GM23338 (cell line): Measurements from ENCODE around the gene CHST15. TPM values are rescaled to one million over a fixed set of nuclear protein-coding genes. Genes with fewer than 3 reads are reported as not detected.

ENCODE experiments used
- ATAC-seq: fragments of 200-7000 bp; cut with Tn5 transposase; 3 replicates; pipeline ENCODE4 v1.9.1; 2020
- DNase-seq: peaks from one replicate; pipeline ENCODE4 v3.0.0-alpha.2; 2015; ENCODE audit warnings: low spot score
- H2AFZ ChIP-seq: fragments of 200-600 bp; sonication (generic); 2 replicates; pipeline ENCODE4 v1.8.0; 2016; ENCODE audit warnings: antibody characterized with exemption, mild to moderate bottlenecking, moderate library complexity
- H3F3A ChIP-seq: fragments of 200-600 bp; sonication (generic); replicated peaks from 2 replicates; pipeline ENCODE4 v1.8.0; 2017; ENCODE audit warnings: antibody characterized with exemption, mixed run types, low read depth
- H3K27ac ChIP-seq: fragments of 200-600 bp; sonication (generic); 2 replicates; pipeline ENCODE4 v1.6.1; 2016; ENCODE audit warnings: low read depth
- H3K27me3 ChIP-seq: fragments of 200-600 bp; sonication (generic); 2 replicates; pipeline ENCODE4 v1.8.0; 2016; ENCODE audit warnings: mild to moderate bottlenecking, mixed run types, moderate library complexity; ENCODE audit not compliant: insufficient read depth
- H3K36me3 ChIP-seq: fragments of 200-600 bp; sonication (generic); 2 replicates; pipeline ENCODE4 v1.8.0; 2016; ENCODE audit warnings: mild to moderate bottlenecking; ENCODE audit not compliant: insufficient read depth
- H3K4me1 ChIP-seq: fragments of 200-600 bp; sonication (generic); 2 replicates; pipeline ENCODE4 v1.8.0; 2016; ENCODE audit warnings: mild to moderate bottlenecking, moderate library complexity; ENCODE audit not compliant: insufficient read depth
- H3K4me2 ChIP-seq: fragments of 200-600 bp; sonication (generic); 2 replicates; pipeline ENCODE4 v1.7.1; 2017; ENCODE audit warnings: mixed run types
- H3K4me3 ChIP-seq: fragments of 200-600 bp; sonication (generic); 2 replicates; pipeline ENCODE4 v1.6.1; 2016; ENCODE audit warnings: mixed run types
- H3K79me2 ChIP-seq: fragments of 200-600 bp; sonication (generic); replicated peaks from 2 replicates; pipeline ENCODE4 v1.8.0; 2017; ENCODE audit warnings: mild to moderate bottlenecking; ENCODE audit not compliant: insufficient read depth
- H3K9me2 ChIP-seq: fragments of 200-600 bp; sonication (generic); 2 replicates; pipeline ENCODE4 v1.8.0; 2017; ENCODE audit not compliant: insufficient read depth
- H4K20me1 ChIP-seq: fragments of 200-600 bp; sonication (generic); replicated peaks from 2 replicates; pipeline ENCODE4 v1.8.0; 2017; ENCODE audit warnings: mild to moderate bottlenecking; ENCODE audit not compliant: insufficient read depth
- H3K27ac Mint-ChIP-seq: 2 replicates; pipeline ENCODE4 v1.8.0; 2020; ENCODE audit warnings: inconsistent platforms, mild to moderate bottlenecking, moderate library complexity, mixed read lengths
- H3K27me3 Mint-ChIP-seq: 3 replicates; pipeline ENCODE4 v1.8.0; 2022; ENCODE audit warnings: low read depth, mild to moderate bottlenecking, moderate library complexity, mixed read lengths, inconsistent platforms; ENCODE audit not compliant: insufficient read depth, poor library complexity
- H3K36me3 Mint-ChIP-seq: 3 replicates; pipeline ENCODE4 v1.8.0; 2021; ENCODE audit warnings: low read depth, mild to moderate bottlenecking, inconsistent platforms, moderate library complexity, mixed read lengths
- H3K4me1 Mint-ChIP-seq: 3 replicates; pipeline ENCODE4 v1.8.0; 2020; ENCODE audit warnings: mild to moderate bottlenecking, inconsistent platforms, mixed read lengths
- H3K4me3 Mint-ChIP-seq: 3 replicates; pipeline ENCODE4 v1.8.0; 2021; ENCODE audit warnings: moderate library complexity, mild to moderate bottlenecking, inconsistent platforms, mixed read lengths
- H3K9me3 Mint-ChIP-seq: 3 replicates; pipeline ENCODE4 v1.8.0; 2020; ENCODE audit warnings: moderate library complexity, mild to moderate bottlenecking, inconsistent platforms, mixed read lengths
- CREB1 ChIP-seq: fragments of 250-450 bp; sonication (Bioruptor Pico); IDR thresholded peaks from 2 replicates; pipeline ENCODE4 v1.5.0; 2020; ENCODE audit warnings: low read depth, mild to moderate bottlenecking, moderate library complexity
- EZH2 ChIP-seq: fragments of 200-600 bp; sonication (generic); IDR thresholded peaks from one replicate; pipeline ENCODE4 v1.8.0; 2017; ENCODE audit warnings: antibody characterized with exemption, mild to moderate bottlenecking, low read depth; ENCODE audit not compliant: unreplicated experiment
- EZH2phosphoT487 ChIP-seq: fragments of 200-600 bp; sonication (generic); IDR thresholded peaks from one replicate; pipeline ENCODE4 v1.8.1; 2018; ENCODE audit warnings: antibody characterized with exemption; ENCODE audit not compliant: unreplicated experiment
- JUNB ChIP-seq: IDR thresholded peaks from one replicate; pipeline ENCODE4 v1.6.1; 2016; ENCODE audit warnings: antibody characterized with exemption; ENCODE audit not compliant: unreplicated experiment
- NANOG ChIP-seq: IDR thresholded peaks from 2 replicates; pipeline ENCODE4 v1.6.1; 2016; ENCODE audit warnings: antibody characterized with exemption, borderline replicate concordance
- POLR2AphosphoS5 ChIP-seq: IDR thresholded peaks from 2 replicates; pipeline ENCODE4 v1.6.1; 2016; ENCODE audit warnings: antibody characterized with exemption, low read depth
- STAT1 ChIP-seq: IDR thresholded peaks from one replicate; pipeline ENCODE4 v1.6.1; 2016; ENCODE audit warnings: antibody characterized with exemption; ENCODE audit not compliant: unreplicated experiment
- ZNF114 ChIP-seq: fragments of 250-450 bp; sonication (Bioruptor Pico); IDR thresholded peaks from 2 replicates; pipeline ENCODE4 v1.5.0; 2020; ENCODE audit warnings: mild to moderate bottlenecking, moderate library complexity
- ZNF331 ChIP-seq: fragments of 250-450 bp; sonication (Bioruptor Pico); IDR thresholded peaks from 2 replicates; pipeline ENCODE4 v1.5.0; 2020; ENCODE audit warnings: low read depth, mild to moderate bottlenecking, moderate library complexity
- polyA plus RNA-seq: library from polyadenylated mRNA; unstranded; fragments of >200 nt; fragmentation: Nextera tagmentation; extraction: Ambion mirVana; gene quantifications from 2 replicates; pipeline ENCODE4 v1.2.1, GENCODE V29; 2016
- total RNA-seq: library from RNA; depleted of rRNA; stranded (reverse); fragments of >200 nt; shearing (Covaris generic); gene quantifications from 2 replicates; pipeline ENCODE4 v1.2.3, GENCODE V29; 2014
- TF ChIP-seq, protein P1 (sequence below): fragments of 250-450 bp; sonication (Bioruptor Pico); IDR thresholded peaks from 2 replicates; pipeline ENCODE4 v1.5.0; 2020; ENCODE audit warnings: mild to moderate bottlenecking, moderate library complexity
- TF ChIP-seq, protein P2 (sequence below), 2 experiments: fragments of 200-600 bp in 1 of 2; sonication (generic) in 1 of 2; conservative IDR thresholded peaks; 2 replicates each; pipeline versions ENCODE4 v1.5.1 to v1.6.1; 2016 to 2017; ENCODE audit warnings: antibody characterized with exemption in 2 of 2, low read depth in 2 of 2, mild to moderate bottlenecking in 2 of 2, moderate library complexity in 1 of 2
- TF ChIP-seq, protein P3 (sequence below): IDR thresholded peaks from 2 replicates; pipeline ENCODE4 v1.6.1; 2016; ENCODE audit warnings: antibody characterized with exemption
- TF ChIP-seq, protein P4 (sequence below): IDR thresholded peaks from one replicate; pipeline ENCODE4 v1.6.1; 2018; ENCODE audit warnings: antibody characterized with exemption; ENCODE audit not compliant: unreplicated experiment

CHST15 gene
- total and polyA plus RNA-seq, 2 experiments from 2014 or later, result 2.6 to 11.2 TPM

DNA sequence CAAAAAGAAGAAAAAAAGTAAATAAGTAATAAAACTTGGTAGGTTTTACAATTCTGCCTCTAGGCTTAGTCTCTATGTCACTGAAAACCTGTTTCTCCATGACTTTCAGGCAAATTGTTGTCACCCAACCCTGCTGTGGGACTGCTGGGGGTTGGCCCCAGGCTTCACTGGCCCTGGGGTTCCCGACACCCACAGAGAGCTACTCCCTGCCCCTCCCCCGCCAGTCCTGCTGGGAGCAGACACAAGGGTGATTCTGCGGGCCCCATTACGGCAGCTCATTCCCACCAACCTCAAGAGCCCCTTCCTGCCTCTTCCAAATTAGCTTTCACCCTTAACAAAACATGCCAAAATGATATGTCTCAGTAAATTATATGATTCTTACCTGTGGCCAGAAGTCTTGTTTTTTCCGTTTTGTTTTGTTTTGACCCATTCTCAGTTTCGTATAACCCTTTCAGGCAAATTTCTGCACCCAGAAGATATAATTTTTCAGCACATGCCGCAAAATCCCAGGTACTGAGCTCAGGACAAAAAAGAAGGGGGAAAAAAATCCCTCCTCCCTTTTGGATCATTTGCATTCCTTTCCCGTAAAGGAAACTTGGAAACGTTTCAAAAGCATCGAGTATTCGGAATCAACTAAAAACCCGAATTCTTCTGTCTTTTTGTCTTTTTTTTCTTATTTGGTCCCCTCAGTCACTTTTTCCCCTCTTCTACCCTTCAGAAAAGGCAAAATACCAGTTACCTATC, 27.8 kb downstream of the CHST15 start:
- H3K36me3 ChIP-seq, result no peaks in the 10 kb centered on the region
- H3K4me3 Mint-ChIP-seq, result peak overlapping the region; percentile 44
- H3K27me3 ChIP-seq, result no peaks in the 10 kb centered on the region
- H3K9me3 Mint-ChIP-seq, result no peaks in the 10 kb centered on the region
- H3F3A ChIP-seq, result peaks cover 5% of the 10 kb centered on the region
- H3K4me1 ChIP-seq, result peaks cover 30% of the 10 kb centered on the region
- H3K27ac ChIP-seq, result peak overlapping the region; percentile 70
- H2AFZ ChIP-seq, result no peak overlapping the region
- DNase-seq (peak; percentile 42), ATAC-seq (peak; percentile 35)
- no peak for TF ChIP-seq POLR2AphosphoS5
- no peak for TF ChIP-seq JUNB
- TF ChIP-seq, protein P1, sequence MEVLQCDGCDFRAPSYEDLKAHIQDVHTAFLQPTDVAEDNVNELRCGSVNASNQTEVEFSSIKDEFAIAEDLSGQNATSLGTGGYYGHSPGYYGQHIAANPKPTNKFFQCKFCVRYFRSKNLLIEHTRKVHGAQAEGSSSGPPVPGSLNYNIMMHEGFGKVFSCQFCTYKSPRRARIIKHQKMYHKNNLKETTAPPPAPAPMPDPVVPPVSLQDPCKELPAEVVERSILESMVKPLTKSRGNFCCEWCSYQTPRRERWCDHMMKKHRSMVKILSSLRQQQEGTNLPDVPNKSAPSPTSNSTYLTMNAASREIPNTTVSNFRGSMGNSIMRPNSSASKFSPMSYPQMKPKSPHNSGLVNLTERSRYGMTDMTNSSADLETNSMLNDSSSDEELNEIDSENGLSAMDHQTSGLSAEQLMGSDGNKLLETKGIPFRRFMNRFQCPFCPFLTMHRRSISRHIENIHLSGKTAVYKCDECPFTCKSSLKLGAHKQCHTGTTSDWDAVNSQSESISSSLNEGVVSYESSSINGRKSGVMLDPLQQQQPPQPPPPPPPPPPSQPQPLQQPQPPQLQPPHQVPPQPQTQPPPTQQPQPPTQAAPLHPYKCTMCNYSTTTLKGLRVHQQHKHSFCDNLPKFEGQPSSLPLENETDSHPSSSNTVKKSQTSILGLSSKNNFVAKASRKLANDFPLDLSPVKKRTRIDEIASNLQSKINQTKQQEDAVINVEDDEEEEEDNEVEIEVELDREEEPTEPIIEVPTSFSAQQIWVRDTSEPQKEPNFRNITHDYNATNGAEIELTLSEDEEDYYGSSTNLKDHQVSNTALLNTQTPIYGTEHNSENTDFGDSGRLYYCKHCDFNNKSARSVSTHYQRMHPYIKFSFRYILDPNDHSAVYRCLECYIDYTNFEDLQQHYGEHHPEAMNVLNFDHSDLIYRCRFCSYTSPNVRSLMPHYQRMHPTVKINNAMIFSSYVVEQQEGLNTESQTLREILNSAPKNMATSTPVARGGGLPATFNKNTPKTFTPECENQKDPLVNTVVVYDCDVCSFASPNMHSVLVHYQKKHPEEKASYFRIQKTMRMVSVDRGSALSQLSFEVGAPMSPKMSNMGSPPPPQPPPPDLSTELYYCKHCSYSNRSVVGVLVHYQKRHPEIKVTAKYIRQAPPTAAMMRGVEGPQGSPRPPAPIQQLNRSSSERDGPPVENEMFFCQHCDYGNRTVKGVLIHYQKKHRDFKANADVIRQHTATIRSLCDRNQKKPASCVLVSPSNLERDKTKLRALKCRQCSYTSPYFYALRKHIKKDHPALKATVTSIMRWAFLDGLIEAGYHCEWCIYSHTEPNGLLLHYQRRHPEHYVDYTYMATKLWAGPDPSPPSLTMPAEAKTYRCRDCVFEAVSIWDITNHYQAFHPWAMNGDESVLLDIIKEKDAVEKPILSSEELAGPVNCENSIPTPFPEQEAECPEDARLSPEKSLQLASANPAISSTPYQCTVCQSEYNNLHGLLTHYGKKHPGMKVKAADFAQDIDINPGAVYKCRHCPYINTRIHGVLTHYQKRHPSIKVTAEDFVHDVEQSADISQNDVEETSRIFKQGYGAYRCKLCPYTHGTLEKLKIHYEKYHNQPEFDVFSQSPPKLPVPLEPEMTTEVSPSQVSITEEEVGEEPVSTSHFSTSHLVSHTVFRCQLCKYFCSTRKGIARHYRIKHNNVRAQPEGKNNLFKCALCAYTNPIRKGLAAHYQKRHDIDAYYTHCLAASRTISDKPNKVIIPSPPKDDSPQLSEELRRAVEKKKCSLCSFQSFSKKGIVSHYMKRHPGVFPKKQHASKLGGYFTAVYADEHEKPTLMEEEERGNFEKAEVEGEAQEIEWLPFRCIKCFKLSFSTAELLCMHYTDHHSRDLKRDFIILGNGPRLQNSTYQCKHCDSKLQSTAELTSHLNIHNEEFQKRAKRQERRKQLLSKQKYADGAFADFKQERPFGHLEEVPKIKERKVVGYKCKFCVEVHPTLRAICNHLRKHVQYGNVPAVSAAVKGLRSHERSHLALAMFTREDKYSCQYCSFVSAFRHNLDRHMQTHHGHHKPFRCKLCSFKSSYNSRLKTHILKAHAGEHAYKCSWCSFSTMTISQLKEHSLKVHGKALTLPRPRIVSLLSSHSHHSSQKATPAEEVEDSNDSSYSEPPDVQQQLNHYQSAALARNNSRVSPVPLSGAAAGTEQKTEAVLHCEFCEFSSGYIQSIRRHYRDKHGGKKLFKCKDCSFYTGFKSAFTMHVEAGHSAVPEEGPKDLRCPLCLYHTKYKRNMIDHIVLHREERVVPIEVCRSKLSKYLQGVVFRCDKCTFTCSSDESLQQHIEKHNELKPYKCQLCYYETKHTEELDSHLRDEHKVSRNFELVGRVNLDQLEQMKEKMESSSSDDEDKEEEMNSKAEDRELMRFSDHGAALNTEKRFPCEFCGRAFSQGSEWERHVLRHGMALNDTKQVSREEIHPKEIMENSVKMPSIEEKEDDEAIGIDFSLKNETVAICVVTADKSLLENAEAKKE (CRISPR knock-in tag), result no peak
- TF ChIP-seq, protein P2, sequence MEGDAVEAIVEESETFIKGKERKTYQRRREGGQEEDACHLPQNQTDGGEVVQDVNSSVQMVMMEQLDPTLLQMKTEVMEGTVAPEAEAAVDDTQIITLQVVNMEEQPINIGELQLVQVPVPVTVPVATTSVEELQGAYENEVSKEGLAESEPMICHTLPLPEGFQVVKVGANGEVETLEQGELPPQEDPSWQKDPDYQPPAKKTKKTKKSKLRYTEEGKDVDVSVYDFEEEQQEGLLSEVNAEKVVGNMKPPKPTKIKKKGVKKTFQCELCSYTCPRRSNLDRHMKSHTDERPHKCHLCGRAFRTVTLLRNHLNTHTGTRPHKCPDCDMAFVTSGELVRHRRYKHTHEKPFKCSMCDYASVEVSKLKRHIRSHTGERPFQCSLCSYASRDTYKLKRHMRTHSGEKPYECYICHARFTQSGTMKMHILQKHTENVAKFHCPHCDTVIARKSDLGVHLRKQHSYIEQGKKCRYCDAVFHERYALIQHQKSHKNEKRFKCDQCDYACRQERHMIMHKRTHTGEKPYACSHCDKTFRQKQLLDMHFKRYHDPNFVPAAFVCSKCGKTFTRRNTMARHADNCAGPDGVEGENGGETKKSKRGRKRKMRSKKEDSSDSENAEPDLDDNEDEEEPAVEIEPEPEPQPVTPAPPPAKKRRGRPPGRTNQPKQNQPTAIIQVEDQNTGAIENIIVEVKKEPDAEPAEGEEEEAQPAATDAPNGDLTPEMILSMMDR (conservative IDR thresholded peaks at IDR 0.05; ENCODE audit: low read depth in 2 of 2), result no peak
- no peak for TF ChIP-seq CREB1 (CRISPR knock-in tag)
- TF ChIP-seq, protein P3, sequence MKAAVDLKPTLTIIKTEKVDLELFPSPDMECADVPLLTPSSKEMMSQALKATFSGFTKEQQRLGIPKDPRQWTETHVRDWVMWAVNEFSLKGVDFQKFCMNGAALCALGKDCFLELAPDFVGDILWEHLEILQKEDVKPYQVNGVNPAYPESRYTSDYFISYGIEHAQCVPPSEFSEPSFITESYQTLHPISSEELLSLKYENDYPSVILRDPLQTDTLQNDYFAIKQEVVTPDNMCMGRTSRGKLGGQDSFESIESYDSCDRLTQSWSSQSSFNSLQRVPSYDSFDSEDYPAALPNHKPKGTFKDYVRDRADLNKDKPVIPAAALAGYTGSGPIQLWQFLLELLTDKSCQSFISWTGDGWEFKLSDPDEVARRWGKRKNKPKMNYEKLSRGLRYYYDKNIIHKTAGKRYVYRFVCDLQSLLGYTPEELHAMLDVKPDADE, result no peak
- no peak for TF ChIP-seq ZNF331 (CRISPR knock-in tag)
- TF ChIP-seq EZH2, result no peak
- TF ChIP-seq, protein P4, sequence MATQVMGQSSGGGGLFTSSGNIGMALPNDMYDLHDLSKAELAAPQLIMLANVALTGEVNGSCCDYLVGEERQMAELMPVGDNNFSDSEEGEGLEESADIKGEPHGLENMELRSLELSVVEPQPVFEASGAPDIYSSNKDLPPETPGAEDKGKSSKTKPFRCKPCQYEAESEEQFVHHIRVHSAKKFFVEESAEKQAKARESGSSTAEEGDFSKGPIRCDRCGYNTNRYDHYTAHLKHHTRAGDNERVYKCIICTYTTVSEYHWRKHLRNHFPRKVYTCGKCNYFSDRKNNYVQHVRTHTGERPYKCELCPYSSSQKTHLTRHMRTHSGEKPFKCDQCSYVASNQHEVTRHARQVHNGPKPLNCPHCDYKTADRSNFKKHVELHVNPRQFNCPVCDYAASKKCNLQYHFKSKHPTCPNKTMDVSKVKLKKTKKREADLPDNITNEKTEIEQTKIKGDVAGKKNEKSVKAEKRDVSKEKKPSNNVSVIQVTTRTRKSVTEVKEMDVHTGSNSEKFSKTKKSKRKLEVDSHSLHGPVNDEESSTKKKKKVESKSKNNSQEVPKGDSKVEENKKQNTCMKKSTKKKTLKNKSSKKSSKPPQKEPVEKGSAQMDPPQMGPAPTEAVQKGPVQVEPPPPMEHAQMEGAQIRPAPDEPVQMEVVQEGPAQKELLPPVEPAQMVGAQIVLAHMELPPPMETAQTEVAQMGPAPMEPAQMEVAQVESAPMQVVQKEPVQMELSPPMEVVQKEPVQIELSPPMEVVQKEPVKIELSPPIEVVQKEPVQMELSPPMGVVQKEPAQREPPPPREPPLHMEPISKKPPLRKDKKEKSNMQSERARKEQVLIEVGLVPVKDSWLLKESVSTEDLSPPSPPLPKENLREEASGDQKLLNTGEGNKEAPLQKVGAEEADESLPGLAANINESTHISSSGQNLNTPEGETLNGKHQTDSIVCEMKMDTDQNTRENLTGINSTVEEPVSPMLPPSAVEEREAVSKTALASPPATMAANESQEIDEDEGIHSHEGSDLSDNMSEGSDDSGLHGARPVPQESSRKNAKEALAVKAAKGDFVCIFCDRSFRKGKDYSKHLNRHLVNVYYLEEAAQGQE, result no peak
- TF ChIP-seq STAT1, result no peak
- no peak for TF ChIP-seq NANOG
- TF ChIP-seq EZH2phosphoT487, result no peak
- TF ChIP-seq ZNF114 (CRISPR knock-in tag), result no peak
- peaks cover 13% of the 10 kb centered on the region for H3K27me3 Mint-ChIP-seq
- peak overlapping the region; percentile 39 for H3K27ac Mint-ChIP-seq
- 0 out of 2 replicates have a peak, but pooled peaks cover 1% of the 10 kb centered on the region for H3K79me2 ChIP-seq
- H3K4me3 ChIP-seq, result peak overlapping the region; percentile 21; the same call in 1 of the 2 replicates
- no peaks in the 10 kb centered on the region for H3K36me3 Mint-ChIP-seq
- H3K4me2 ChIP-seq, result peak overlapping the region; percentile 63
- H4K20me1 ChIP-seq, result no peaks in the 10 kb centered on the region
- peaks cover 56% of the 10 kb centered on the region for H3K4me1 Mint-ChIP-seq
- H3K9me2 ChIP-seq, result no peaks in the 10 kb centered on the region
